RWPE2 (cell line): ENCODE measurements around the gene MYADM.

ENCODE experiments used
- ATAC-seq: fragments of 200-7000 bp; cut with Tn5 transposase; 3 replicates; pipeline ENCODE4 v1.9.1; 2021; ENCODE audit warnings: low read depth
- DNase-seq: peaks from one replicate; pipeline ENCODE4 v3.0.0-alpha.2; 2020; ENCODE audit warnings: low spot score
- H3K27ac ChIP-seq: fragments of 450-650 bp; 2 replicates; pipeline ENCODE4 v1.5.1; 2017; ENCODE audit warnings: mild to moderate bottlenecking; ENCODE audit not compliant: poor library complexity, severe bottlenecking
- H3K27me3 ChIP-seq: fragments of 250-450 bp; sonication (Bioruptor Pico); 2 replicates; pipeline ENCODE4 v1.5.1; 2021; ENCODE audit warnings: mild to moderate bottlenecking, moderate library complexity; ENCODE audit not compliant: insufficient read depth, poor library complexity, severe bottlenecking
- H3K36me3 ChIP-seq: fragments of 250-450 bp; sonication (Bioruptor Pico); 2 replicates; pipeline ENCODE4 v1.5.1; 2020; ENCODE audit warnings: low read depth, mild to moderate bottlenecking, moderate library complexity
- H3K4me1 ChIP-seq: fragments of 250-450 bp; sonication (Bioruptor Pico); 2 replicates; pipeline ENCODE4 v1.5.1; 2021; ENCODE audit warnings: mild to moderate bottlenecking, moderate library complexity; ENCODE audit not compliant: insufficient read depth, poor library complexity, severe bottlenecking
- H3K4me3 ChIP-seq: fragments of 250-450 bp; sonication (Bioruptor Pico); 2 replicates; pipeline ENCODE4 v1.5.1; 2021; ENCODE audit warnings: mild to moderate bottlenecking, moderate library complexity; ENCODE audit not compliant: severe bottlenecking
- H3K9me3 ChIP-seq: fragments of 250-450 bp; sonication (Bioruptor Pico); 2 replicates; pipeline ENCODE4 v1.5.1; 2021; ENCODE audit warnings: mild to moderate bottlenecking, moderate library complexity; ENCODE audit not compliant: severe bottlenecking
- TF ChIP-seq, protein P1 (sequence below): fragments of 450-650 bp; IDR thresholded peaks from one replicate; pipeline ENCODE4 v1.5.1; 2017; ENCODE audit warnings: mild to moderate bottlenecking, moderate library complexity; ENCODE audit not compliant: poor library complexity, severe bottlenecking

MYADM gene

DNA sequence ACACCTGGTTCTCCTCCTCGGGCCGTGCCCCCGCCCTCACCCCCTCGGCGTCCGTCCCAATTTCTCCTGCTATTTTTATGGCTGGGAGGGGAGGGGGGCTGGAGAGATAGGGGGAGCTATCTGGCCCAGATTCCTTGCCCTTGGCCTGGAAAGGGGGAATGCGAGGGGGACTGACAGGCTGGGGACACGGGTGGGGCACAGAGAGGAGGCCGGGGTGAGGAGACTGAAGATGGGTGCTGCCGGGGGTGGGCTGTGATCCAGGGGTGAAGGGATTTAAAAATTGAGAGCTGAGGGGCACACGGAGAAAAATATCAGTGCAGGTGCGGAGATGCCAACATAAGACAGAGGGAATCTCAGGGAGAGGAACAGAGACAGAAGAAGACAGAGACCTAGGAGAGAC lies 16.6 kb downstream of the MYADM start:
- TF ChIP-seq, protein P1, sequence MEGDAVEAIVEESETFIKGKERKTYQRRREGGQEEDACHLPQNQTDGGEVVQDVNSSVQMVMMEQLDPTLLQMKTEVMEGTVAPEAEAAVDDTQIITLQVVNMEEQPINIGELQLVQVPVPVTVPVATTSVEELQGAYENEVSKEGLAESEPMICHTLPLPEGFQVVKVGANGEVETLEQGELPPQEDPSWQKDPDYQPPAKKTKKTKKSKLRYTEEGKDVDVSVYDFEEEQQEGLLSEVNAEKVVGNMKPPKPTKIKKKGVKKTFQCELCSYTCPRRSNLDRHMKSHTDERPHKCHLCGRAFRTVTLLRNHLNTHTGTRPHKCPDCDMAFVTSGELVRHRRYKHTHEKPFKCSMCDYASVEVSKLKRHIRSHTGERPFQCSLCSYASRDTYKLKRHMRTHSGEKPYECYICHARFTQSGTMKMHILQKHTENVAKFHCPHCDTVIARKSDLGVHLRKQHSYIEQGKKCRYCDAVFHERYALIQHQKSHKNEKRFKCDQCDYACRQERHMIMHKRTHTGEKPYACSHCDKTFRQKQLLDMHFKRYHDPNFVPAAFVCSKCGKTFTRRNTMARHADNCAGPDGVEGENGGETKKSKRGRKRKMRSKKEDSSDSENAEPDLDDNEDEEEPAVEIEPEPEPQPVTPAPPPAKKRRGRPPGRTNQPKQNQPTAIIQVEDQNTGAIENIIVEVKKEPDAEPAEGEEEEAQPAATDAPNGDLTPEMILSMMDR, result no peak

DNA sequence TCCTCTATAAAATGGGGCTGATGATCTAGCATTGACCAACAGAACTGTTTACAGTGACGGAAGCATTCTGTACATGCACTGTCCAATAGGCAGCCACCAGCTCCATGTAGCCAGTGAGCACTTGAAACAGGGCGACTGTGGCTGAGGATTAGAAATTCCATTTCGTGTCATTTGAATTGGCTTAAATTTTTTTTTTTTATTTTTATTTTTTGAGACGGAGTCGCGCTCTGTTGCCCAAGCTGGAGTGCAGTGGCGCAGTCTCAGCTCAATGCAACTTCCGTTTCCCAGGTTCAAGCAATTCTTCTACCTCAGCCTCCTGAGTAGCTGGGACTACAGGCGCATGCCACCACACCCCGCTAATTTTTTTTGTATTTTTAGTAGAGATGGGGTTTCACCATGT lies 17.4 kb downstream of the MYADM start:
- Histone ChIP-seq H3K4me3 (no peak overlapping the region), H3K27ac (no peak overlapping the region), H3K27me3 (peaks cover 28% of the 10 kb centered on the region), H3K4me1 (no peaks in the 10 kb centered on the region), H3K9me3 (no peaks in the 10 kb centered on the region), H3K36me3 (no peaks in the 10 kb centered on the region)
- TF ChIP-seq, protein P1, result no peak
- no peak for DNase-seq
- no peak for ATAC-seq

More for the DNA sequence above, 16.6 kb downstream of the MYADM start:
- H3K4me1 ChIP-seq, result no peaks in the 10 kb centered on the region
- DNase-seq, result no peak
- no peak overlapping the region for H3K4me3 ChIP-seq
- no peaks in the 10 kb centered on the region for H3K9me3 ChIP-seq
- ATAC-seq, result no peak
- H3K27ac ChIP-seq, result no peak overlapping the region
- peaks cover 28% of the 10 kb centered on the region for H3K27me3 ChIP-seq
- H3K36me3 ChIP-seq, result no peaks in the 10 kb centered on the region

GRCh38 chr19:53892301-53892980 lies 24.8 kb downstream of the MYADM start:
- TF ChIP-seq, protein P1, result no peak
- H3K4me1 ChIP-seq, result peaks cover 3% of the 10 kb centered on the region
- no peaks in the 10 kb centered on the region for H3K27me3 ChIP-seq
- H3K27ac ChIP-seq, result no peak overlapping the region
- no peak overlapping the region for H3K4me3 ChIP-seq
- no peak for ATAC-seq
- H3K9me3 ChIP-seq, result no peaks in the 10 kb centered on the region
- DNase-seq, result no peak
- H3K36me3 ChIP-seq, result no peaks in the 10 kb centered on the region

- no peak for DNase-seq
- peaks cover 3% of the 10 kb centered on the region for H3K4me1 ChIP-seq
- no peak overlapping the region for H3K4me3 ChIP-seq
- TF ChIP-seq, protein P1, result no peak
- no peaks in the 10 kb centered on the region for H3K27me3 ChIP-seq
- H3K27ac ChIP-seq, result no peak overlapping the region
- ATAC-seq, result peak; percentile 37; the same call in 2 of the 3 replicates
- no peaks in the 10 kb centered on the region for H3K9me3 ChIP-seq
- H3K36me3 ChIP-seq, result no peaks in the 10 kb centered on the region
Measured at GRCh38 chr19:53892981-53893325, 25.3 kb downstream of the MYADM start.

DNA sequence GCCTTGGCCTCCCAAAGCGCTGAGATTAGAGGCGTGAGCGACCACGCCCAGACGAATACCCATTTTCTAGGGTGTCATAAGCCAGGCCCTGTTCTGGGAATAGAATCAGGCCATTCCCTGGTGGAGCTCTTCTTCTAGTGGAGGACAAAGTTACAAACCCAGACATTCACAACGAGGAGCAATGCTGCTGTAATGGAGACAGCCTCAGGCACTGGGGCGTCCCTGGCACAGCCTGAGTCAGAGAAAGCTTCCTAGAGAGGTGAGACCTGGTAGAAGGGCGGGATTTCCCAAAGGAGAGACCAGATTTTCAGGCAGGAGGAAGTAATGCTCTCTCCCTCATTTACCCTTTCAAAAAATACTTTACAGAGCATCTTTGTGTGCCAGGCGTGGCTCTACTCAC lies 27.0 kb downstream of the MYADM start:
- Histone ChIP-seq H3K27me3 (no peaks in the 10 kb centered on the region), H3K9me3 (no peaks in the 10 kb centered on the region), H3K4me1 (peaks cover 3% of the 10 kb centered on the region), H3K27ac (no peak overlapping the region), H3K36me3 (no peaks in the 10 kb centered on the region), H3K4me3 (no peak overlapping the region)
- DNase-seq, result no peak
- TF ChIP-seq, protein P1, result no peak
- ATAC-seq, result peak; percentile 57
